GM21717 (cell line): ENCODE data around the gene IGF2BP3.
A peak's percentile ranks its signal among the peaks of the same experiment; 100 is the strongest.

Source experiments
- ATAC-seq: cut with Tn5 transposase; IDR thresholded peaks from one replicate; pipeline ENCODE4 v1.9.1; 2021; ENCODE audit warnings: mild to moderate bottlenecking, moderate library complexity; ENCODE audit not compliant: unreplicated experiment

Gene IGF2BP3

GRCh38 chr7:23272275-23272674 is 198.0 kb downstream of the IGF2BP3 start:
- no peak for ATAC-seq

GRCh38 chr7:23268746-23269145 is 201.5 kb downstream of the IGF2BP3 start:
- no peak for ATAC-seq

DNA sequence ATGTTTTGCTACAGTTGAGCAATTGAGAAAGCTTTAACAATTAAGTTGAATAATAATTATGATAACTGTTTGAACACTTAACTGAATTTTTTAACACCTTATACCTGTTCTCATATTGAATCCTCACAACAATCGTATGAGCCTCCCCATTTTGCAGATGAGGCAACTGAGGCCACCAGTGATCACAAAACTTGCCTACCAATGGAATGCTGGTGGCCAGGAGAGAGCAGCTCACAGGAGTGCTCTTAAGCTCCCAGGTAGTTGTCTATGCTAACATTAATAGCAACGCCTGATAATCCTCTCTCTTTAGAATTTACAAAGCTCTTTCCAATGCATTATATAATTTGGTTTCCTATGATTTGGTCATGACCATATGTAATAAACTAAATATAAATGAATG is 202.1 kb downstream of the IGF2BP3 start:
- ATAC-seq: no peak

GRCh38 chr7:23267357-23267756 is 202.9 kb downstream of the IGF2BP3 start:
- ATAC-seq: no peak

- no peak for ATAC-seq
These were observed 203.4 kb downstream of the IGF2BP3 start for GRCh38 chr7:23266918-23267317.

DNA sequence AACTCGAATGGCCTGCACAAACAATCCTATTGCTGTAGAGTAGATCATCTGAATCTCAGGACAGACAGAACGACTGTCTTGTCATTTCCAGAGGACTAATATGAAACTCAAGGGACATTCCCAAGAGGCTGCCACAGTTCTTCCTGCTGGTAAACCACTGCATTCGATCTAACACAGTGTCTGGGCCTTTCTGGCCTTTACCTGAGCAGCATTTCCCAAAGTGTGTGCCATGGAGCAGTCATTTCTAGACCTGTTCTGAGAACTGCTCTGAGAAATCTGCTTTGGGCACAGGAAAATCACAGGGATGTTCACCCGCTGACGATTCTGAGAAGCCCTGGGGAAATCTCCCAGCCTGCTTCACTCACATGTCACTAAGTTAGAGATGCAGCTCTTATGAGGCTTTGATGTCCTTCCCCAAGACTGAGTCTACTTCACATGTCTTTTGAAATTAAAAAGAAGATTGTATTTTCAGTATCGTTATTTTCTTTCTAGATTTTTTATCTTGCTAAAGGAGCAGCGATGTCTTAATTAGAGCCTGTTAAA is 205.3 kb downstream of the IGF2BP3 start:
- ATAC-seq: no peak

DNA sequence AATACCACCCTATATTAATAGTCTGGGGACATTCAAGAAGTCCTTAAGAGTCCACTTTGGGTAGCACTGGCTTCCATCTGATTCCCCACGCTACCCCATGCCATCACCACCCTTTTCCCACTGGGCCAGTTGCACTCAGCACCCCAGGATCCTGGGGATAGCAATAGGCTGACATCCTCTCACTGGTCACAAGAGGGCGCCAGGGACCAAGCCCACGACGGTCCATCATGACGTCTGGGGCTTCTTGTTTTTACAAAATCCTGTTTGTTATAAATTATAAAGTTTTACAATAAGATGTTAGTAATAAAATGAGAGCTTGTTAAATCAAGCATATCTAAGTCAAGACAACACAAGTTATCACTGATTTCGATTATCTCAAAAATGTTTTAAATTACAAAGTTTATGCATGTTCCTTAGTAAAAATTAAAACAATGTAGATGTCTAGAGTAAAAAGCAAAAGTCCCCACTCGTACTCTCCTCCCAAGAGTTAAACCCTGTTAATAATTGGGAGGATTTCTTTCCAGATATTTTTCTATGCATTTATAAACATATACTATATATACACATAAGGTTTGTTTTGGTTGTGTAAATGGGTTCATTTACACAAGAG is 208.3 kb downstream of the IGF2BP3 start:
- ATAC-seq: peak; percentile 81

GRCh38 chr7:23260371-23260770 is 209.9 kb downstream of the IGF2BP3 start:
- ATAC-seq: no peak
